ENCODE measurements around the gene SLC26A2. TPM values are rescaled to one million over a fixed set of nuclear protein-coding genes. Genes with fewer than 3 reads are reported as not detected.

Gene SLC26A2
- total RNA-seq, 6 experiments from 2014 or later, result 1.3 to 2.4 (median 2.0) TPM

GRCh38 chr5:150034662-150035061 lies 74.1 kb downstream of the SLC26A2 start:
- Histone ChIP-seq H3K36me3 (peaks cover 4 to 100% (median 41%) of the 10 kb centered on the region in 4 donors), H3K9me3 (no peaks in the 10 kb centered on the region), H3K4me3 (no peak overlapping the region), H3K27me3 (no peaks in the 10 kb centered on the region), H3K4me1 (no peaks in the 10 kb centered on the region), H3K27ac (no peak overlapping the region)
- ATAC-seq (no peak), DNase-seq (no peak)
- no peak for TF ChIP-seq POLR2A (IDR thresholded peaks at IDR 0.05)
- TF ChIP-seq, protein P1, sequence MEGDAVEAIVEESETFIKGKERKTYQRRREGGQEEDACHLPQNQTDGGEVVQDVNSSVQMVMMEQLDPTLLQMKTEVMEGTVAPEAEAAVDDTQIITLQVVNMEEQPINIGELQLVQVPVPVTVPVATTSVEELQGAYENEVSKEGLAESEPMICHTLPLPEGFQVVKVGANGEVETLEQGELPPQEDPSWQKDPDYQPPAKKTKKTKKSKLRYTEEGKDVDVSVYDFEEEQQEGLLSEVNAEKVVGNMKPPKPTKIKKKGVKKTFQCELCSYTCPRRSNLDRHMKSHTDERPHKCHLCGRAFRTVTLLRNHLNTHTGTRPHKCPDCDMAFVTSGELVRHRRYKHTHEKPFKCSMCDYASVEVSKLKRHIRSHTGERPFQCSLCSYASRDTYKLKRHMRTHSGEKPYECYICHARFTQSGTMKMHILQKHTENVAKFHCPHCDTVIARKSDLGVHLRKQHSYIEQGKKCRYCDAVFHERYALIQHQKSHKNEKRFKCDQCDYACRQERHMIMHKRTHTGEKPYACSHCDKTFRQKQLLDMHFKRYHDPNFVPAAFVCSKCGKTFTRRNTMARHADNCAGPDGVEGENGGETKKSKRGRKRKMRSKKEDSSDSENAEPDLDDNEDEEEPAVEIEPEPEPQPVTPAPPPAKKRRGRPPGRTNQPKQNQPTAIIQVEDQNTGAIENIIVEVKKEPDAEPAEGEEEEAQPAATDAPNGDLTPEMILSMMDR (IDR thresholded peaks at IDR 0.05), result no peak
- intact Hi-C loops (cut with DNase I), result no loop called here
- WGBS (ENCODE audit: insufficient coverage, low coverage, low lambda C conversion rate, missing lambda C conversion rate), result 93% methylated on average over 3 of the region's 4 CpGs

DNA sequence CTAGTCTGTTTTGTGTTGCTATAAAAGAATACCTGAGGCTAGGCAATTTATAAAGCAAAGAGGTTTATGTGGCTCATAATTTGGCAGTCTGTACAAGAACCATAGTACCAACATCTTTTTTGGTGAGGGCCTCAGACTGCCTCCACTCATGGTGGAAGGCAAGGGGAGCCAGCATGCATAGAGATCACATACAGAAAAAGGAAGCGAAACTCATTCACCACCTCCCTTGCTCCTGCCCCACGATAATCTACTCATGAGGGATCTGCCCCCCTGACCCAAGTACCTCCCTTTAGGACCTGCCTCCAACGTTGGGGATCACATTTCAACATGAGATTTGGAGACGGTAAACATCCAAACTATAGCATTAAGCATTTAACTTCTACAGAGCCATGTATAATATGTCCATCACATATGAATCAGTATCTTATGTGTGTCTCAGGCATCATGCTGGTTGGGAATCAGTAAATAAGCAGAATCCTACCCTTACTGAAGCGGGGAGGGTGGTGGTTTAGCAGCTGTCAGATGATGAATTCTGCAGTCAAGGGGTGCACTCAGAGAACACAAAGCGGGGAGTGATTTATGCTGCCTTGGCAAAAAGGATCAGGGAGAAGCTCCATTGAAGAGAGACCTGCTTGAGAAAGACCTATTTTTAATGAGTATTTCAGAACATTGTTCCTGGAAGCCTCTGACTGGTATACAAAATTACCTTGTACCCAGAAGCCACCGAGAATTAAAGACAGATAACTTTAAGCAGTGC lies 74.8 kb downstream of the SLC26A2 start:
- TF ChIP-seq, protein P1 (IDR thresholded peaks at IDR 0.05), result no peak
- no peak for TF ChIP-seq POLR2A (IDR thresholded peaks at IDR 0.05)
- Histone ChIP-seq H3K4me1 (no peaks in the 10 kb centered on the region), H3K27me3 (no peaks in the 10 kb centered on the region), H3K27ac (no peak overlapping the region), H3K36me3 (peaks cover 0 to 100% (median 37%) of the 10 kb centered on the region in 4 donors), H3K4me3 (no peak overlapping the region), H3K9me3 (no peaks in the 10 kb centered on the region)
- ATAC-seq, result no peak
- intact Hi-C loops (cut with DNase I), result no loop called here
- no peak for DNase-seq
- 76% methylated on average over 5 of the region's 7 CpGs for WGBS (ENCODE audit: insufficient coverage, low coverage, low lambda C conversion rate, missing lambda C conversion rate)

- no peaks in the 10 kb centered on the region for H3K4me1 ChIP-seq
- H3K27ac ChIP-seq, result no peak overlapping the region
- H3K27me3 ChIP-seq, result no peaks in the 10 kb centered on the region
- no peak for DNase-seq
- H3K4me3 ChIP-seq, result no peak overlapping the region
- peaks cover 3 to 100% (median 42%) of the 10 kb centered on the region in 4 donors for H3K36me3 ChIP-seq
- TF ChIP-seq POLR2A (IDR thresholded peaks at IDR 0.05), result no peak
- TF ChIP-seq, protein P1 (IDR thresholded peaks at IDR 0.05), result no peak
- ATAC-seq, result no peak
- H3K9me3 ChIP-seq, result no peaks in the 10 kb centered on the region
- 84% methylated on average over 5 of the region's 9 CpGs for WGBS (ENCODE audit: insufficient coverage, low coverage, low lambda C conversion rate, missing lambda C conversion rate)
- intact Hi-C loops (cut with DNase I), result no loop called here
Measured at GRCh38 chr5:150036513-150036912, 76.0 kb downstream of the SLC26A2 start.

Small RNA genes lying within 50 kb of the gene (small RNA-seq; reads per million reads assigned to genes)
- gene RF00019, result 0 reads per million in 2 experiments

Other genes with a start within 250 kb of the SLC26A2 start
- gene PPARGC1B, start 230.4 kb upstream of the SLC26A2 start, total RNA-seq, result 1 to 10 TPM; 2.3 to 7.5 (median 3.9) TPM
- gene PDE6A, start 16.0 kb upstream of the SLC26A2 start, total RNA-seq, result not detected
- 1 to 10 TPM; 1.5 to 2.8 (median 2.2) TPM for gene TIGD6, start 39.9 kb downstream of the SLC26A2 start, total RNA-seq
- gene HMGXB3, start 40.0 kb downstream of the SLC26A2 start, total RNA-seq, result 10 to 100 TPM in 4 of 6 experiments, 1 to 10 TPM in 2; 7.7 to 28.3 (median 12.2) TPM
- 10 to 100 TPM; 13.0 to 45.1 (median 16.3) TPM for gene CSF1R, start 125.8 kb downstream of the SLC26A2 start, total RNA-seq
- gene PDGFRB, start 195.1 kb downstream of the SLC26A2 start, total RNA-seq, result 10 to 100 TPM in 2 of 6 experiments, 1 to 10 TPM in 4; 6.8 to 19.5 (median 9.4) TPM
- not detected for gene CDX1, start 206.0 kb downstream of the SLC26A2 start, total RNA-seq
- gene SLC6A7, start 229.3 kb downstream of the SLC26A2 start, total RNA-seq, result not detected